Keratinocyte (primary cell): ENCODE results near the gene KLHL14. TPM values are rescaled to one million over a fixed set of nuclear protein-coding genes. Genes with fewer than 3 reads are reported as not detected.

Source experiments
- DNase-seq: peaks from one replicate; pipeline ENCODE4 v3.0.0-alpha.2; 2011; ENCODE audit warnings: low read depth, missing footprints, low spot score
- FAIRE-seq: peaks from 2 replicates; lab custom pipeline; 2011; peaks lifted over from hg19 to GRCh38; lab: Jason Lieb, UNC
- H2AFZ ChIP-seq: 2 replicates; pipeline ENCODE4 v1.6.0; 2012; ENCODE audit warnings: low read length, control low read depth, inconsistent platforms; ENCODE audit not compliant: control insufficient read depth
- H3K27ac ChIP-seq: 2 replicates; pipeline ENCODE4 v1.5.1; 2011; ENCODE audit warnings: low read length; ENCODE audit not compliant: control insufficient read depth, insufficient read depth
- H3K27me3 ChIP-seq: 3 replicates; pipeline ENCODE4 v1.6.0; 2011; ENCODE audit warnings: low read length; ENCODE audit not compliant: control insufficient read depth, insufficient read depth; ENCODE audit errors: extremely low read depth
- H3K36me3 ChIP-seq, 2 experiments: 2 replicates in 1 of 2; 3 replicates in 1 of 2; pipeline ENCODE4 v1.5.1; 2011; ENCODE audit warnings: low read length in 2 of 2, mild to moderate bottlenecking in 1 of 2; ENCODE audit not compliant: control insufficient read depth in 2 of 2, insufficient read depth in 2 of 2; ENCODE audit errors: extremely low read depth in 1 of 2
- H3K4me1 ChIP-seq: 3 replicates; pipeline ENCODE4 v1.5.1; 2011; ENCODE audit warnings: low read length; ENCODE audit not compliant: control insufficient read depth, insufficient read depth; ENCODE audit errors: extremely low read depth
- H3K4me2 ChIP-seq: 3 replicates; pipeline ENCODE4 v1.6.0; 2011; ENCODE audit warnings: low read depth, low read length; ENCODE audit not compliant: control insufficient read depth, insufficient read depth; ENCODE audit errors: extremely low read depth
- H3K4me3 ChIP-seq, 3 experiments: fragments of 200-600 bp in 1 of 3; sonication (generic) in 1 of 3; 2 replicates in 2 of 3; 3 replicates in 1 of 3; pipeline ENCODE4 v1.5.1; 2011 to 2016; ENCODE audit warnings: low read length in 3 of 3, mild to moderate bottlenecking in 3 of 3, control low read depth in 2 of 3, inconsistent platforms in 1 of 3, low read depth in 1 of 3, mixed read lengths in 1 of 3, mixed run types in 1 of 3, moderate library complexity in 1 of 3; ENCODE audit not compliant: control insufficient read depth in 2 of 3, insufficient read depth in 2 of 3; ENCODE audit errors: extremely low read depth in 1 of 3
- H3K79me2 ChIP-seq: 2 replicates; pipeline ENCODE4 v1.6.0; 2012; ENCODE audit warnings: low read length; ENCODE audit not compliant: control insufficient read depth, insufficient read depth
- H3K9ac ChIP-seq: 3 replicates; pipeline ENCODE4 v1.6.0; 2011; ENCODE audit warnings: low read length; ENCODE audit not compliant: control insufficient read depth, insufficient read depth; ENCODE audit errors: extremely low read depth
- H3K9me1 ChIP-seq: 3 replicates; pipeline ENCODE4 v1.6.0; 2011; ENCODE audit warnings: low read length; ENCODE audit not compliant: control insufficient read depth, insufficient read depth; ENCODE audit errors: extremely low read depth
- H3K9me3 ChIP-seq: 2 replicates; pipeline ENCODE4 v1.5.1; 2012; ENCODE audit warnings: low read depth, low read length; ENCODE audit not compliant: control insufficient read depth
- H4K20me1 ChIP-seq: 3 replicates; pipeline ENCODE4 v1.6.0; 2011; ENCODE audit warnings: low read length; ENCODE audit not compliant: control insufficient read depth, insufficient read depth; ENCODE audit errors: extremely low read depth
- EZH2 ChIP-seq: IDR thresholded peaks from one replicate; pipeline ENCODE4 v1.6.1; 2012; ENCODE audit warnings: inconsistent platforms, mild to moderate bottlenecking, low read length, moderate library complexity
- dilution Hi-C: fragments of 300-500 bp; cut with MboI; formaldehyde crosslinking; loops from one replicate; pipeline ENCODE4 v1.7.0; 2020; ENCODE audit warnings: low sequenced_read_pairs; ENCODE audit not compliant: extremely low pct_ligation_motif_present
- polyA plus RNA-seq, 5 experiments: library from polyadenylated mRNA; depleted of rRNA in 3 of 5; stranded (reverse) in 3 of 5; stranded (forward) in 1 of 5; unstranded in 1 of 5; fragments of >200 nt; gene quantifications; 1 replicate in 1 of 5; 2 replicates in 3 of 5; 3 replicates in 1 of 5; pipeline versions ENCODE4 v1.2.1 to v1.2.3, GENCODE V29; 2011 to 2012; ENCODE audit warnings: missing spikeins in 2 of 5, low read depth in 1 of 5, low replicate concordance in 1 of 5
- TF ChIP-seq, protein P1 (sequence below), 3 experiments: IDR thresholded peaks in 1 of 3; conservative IDR thresholded peaks in 1 of 3; optimal IDR thresholded peaks in 1 of 3; 2 replicates in 2 of 3; 3 replicates in 1 of 3; pipeline versions ENCODE3 to v1.5.1; 2011; ENCODE audit warnings: low read length in 3 of 3, mild to moderate bottlenecking in 3 of 3, moderate library complexity in 2 of 3, control low read depth in 1 of 3, inconsistent platforms in 1 of 3; ENCODE audit not compliant: insufficient read depth in 2 of 3; ENCODE audit errors: extremely low read depth in 1 of 3

KLHL14 gene
- polyA plus RNA-seq, 1 donor (not counting 4 experiments of a cell fraction or from before 2014, with no cell fraction given): not detected

- peak; percentile 39 for FAIRE-seq
- Histone ChIP-seq H3K4me3 (no peak overlapping the region), H2AFZ (no peak overlapping the region), H3K9me3 (no peaks in the 10 kb centered on the region), H3K4me2 (no peak overlapping the region), H3K9ac (no peak overlapping the region), H3K27me3 (no peaks in the 10 kb centered on the region), H3K79me2 (no peaks in the 10 kb centered on the region), H3K9me1 (no peaks in the 10 kb centered on the region), H3K27ac (no peak overlapping the region), H3K36me3 (no peaks in the 10 kb centered on the region), H3K4me1 (no peaks in the 10 kb centered on the region), H4K20me1 (no peaks in the 10 kb centered on the region)
- dilution Hi-C loops: no loop called here
- TF ChIP-seq, protein P1, sequence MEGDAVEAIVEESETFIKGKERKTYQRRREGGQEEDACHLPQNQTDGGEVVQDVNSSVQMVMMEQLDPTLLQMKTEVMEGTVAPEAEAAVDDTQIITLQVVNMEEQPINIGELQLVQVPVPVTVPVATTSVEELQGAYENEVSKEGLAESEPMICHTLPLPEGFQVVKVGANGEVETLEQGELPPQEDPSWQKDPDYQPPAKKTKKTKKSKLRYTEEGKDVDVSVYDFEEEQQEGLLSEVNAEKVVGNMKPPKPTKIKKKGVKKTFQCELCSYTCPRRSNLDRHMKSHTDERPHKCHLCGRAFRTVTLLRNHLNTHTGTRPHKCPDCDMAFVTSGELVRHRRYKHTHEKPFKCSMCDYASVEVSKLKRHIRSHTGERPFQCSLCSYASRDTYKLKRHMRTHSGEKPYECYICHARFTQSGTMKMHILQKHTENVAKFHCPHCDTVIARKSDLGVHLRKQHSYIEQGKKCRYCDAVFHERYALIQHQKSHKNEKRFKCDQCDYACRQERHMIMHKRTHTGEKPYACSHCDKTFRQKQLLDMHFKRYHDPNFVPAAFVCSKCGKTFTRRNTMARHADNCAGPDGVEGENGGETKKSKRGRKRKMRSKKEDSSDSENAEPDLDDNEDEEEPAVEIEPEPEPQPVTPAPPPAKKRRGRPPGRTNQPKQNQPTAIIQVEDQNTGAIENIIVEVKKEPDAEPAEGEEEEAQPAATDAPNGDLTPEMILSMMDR (optimal IDR thresholded peaks at IDR 0.05 in 1 of 3, IDR thresholded peaks at IDR 0.05 in 1 of 3, conservative IDR thresholded peaks at IDR 0.05 in 1 of 3; ENCODE audit: extremely low read depth in 1 of 3, insufficient read depth in 2 of 3, low read length in 3 of 3): peak; percentile 16 to 39 (median 33)
- no peak for TF ChIP-seq EZH2
- no peak for DNase-seq
These were observed 98.3 kb downstream of the KLHL14 start for GRCh38 chr18:32674491-32674890.

DNA sequence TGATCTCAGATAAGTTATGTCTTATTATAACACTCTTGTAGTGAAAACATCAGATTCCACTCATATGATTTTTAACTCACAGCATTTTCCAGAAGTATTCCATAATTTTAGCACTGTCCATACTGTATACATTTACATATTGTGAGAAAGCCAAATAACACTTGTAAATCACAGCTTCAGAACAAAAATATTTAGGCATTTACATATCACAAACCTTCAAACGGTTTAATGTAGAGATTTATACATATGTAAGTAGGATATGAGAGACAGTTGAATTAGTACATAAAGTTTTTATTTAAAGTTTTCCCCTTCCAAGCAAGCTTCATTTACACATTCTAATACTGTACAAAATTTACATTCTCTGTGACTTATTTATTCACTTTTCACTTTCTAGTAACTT, 100.4 kb downstream of the KLHL14 start:
- no peak for FAIRE-seq
- Histone ChIP-seq H3K79me2 (no peaks in the 10 kb centered on the region), H3K4me3 (no peak overlapping the region), H3K36me3 (no peaks in the 10 kb centered on the region), H3K9ac (no peak overlapping the region), H3K27me3 (no peaks in the 10 kb centered on the region), H4K20me1 (no peaks in the 10 kb centered on the region), H3K9me1 (no peaks in the 10 kb centered on the region), H2AFZ (no peak overlapping the region), H3K4me2 (no peak overlapping the region), H3K9me3 (no peaks in the 10 kb centered on the region), H3K27ac (no peak overlapping the region), H3K4me1 (no peaks in the 10 kb centered on the region)
- dilution Hi-C loops: no loop called here
- DNase-seq: no peak
- TF ChIP-seq, protein P1 (optimal IDR thresholded peaks at IDR 0.05 in 1 of 3, IDR thresholded peaks at IDR 0.05 in 1 of 3, conservative IDR thresholded peaks at IDR 0.05 in 1 of 3; ENCODE audit: extremely low read depth in 1 of 3, insufficient read depth in 2 of 3, low read length in 3 of 3): no peak
- no peak for TF ChIP-seq EZH2
